Suppressor macrophage treated with lipopolysaccharide for 4 hours (primary cell): ENCODE results near the gene COMMD7.
A peak's percentile ranks its signal among the peaks of the same experiment; 100 is the strongest.
"Not testable (repeated sequence)": the region's sequence is repeated elsewhere in the genome, so short reads cannot be mapped to it uniquely, and the experiment has no call there.

Experiments
- DNase-seq: peaks from one replicate; pipeline ENCODE4 v3.0.0-alpha.2; 2020

The COMMD7 gene

DNA sequence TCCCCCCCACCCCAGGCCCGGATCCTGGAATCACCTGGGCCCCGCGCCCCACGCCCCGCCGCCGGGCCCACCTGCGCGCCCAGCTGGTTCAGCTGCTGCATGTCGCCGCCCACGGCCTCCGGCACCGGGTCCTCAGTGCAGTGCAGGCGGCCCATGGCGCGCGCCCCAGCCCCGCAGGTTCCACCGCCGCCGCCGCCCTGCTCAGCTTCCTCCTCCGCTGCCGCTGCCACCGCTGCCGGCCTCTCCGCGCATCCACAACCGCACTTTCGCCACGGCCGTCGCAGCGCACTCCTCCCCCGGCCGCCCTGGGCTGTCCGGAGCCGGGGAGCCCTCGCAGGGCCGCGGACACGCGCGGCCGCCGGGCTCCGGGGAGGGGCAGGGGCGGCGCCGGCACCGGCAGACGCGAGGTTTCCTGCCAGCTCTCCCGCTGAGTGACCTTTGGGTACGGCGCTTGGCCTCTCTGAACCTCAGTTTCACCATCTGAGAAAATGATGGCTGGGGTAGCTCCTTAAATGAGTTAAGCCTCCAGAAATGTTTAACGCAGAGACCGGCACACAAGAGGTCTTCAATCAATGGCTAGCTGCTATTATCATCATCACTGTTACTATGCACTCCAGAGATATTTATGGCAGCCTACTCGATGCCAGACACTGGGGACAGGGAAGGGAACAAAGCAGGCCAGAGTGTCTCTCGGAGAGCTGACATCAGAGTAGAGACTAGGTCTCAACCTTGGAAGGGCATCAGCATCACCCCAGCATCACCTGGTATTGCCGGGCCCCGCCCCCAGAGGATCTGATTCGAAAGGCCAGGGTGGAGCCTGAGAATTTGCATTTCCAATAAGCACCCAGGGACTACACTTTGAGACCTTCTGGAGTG lies at the start of gene COMMD7:
COMMD7 (minus strand) TSS at position 231 of the 876 bp plus-strand sequence; CDS start at position 155, 76 bp downstream.
- DNase-seq: peak; percentile 82

DNA sequence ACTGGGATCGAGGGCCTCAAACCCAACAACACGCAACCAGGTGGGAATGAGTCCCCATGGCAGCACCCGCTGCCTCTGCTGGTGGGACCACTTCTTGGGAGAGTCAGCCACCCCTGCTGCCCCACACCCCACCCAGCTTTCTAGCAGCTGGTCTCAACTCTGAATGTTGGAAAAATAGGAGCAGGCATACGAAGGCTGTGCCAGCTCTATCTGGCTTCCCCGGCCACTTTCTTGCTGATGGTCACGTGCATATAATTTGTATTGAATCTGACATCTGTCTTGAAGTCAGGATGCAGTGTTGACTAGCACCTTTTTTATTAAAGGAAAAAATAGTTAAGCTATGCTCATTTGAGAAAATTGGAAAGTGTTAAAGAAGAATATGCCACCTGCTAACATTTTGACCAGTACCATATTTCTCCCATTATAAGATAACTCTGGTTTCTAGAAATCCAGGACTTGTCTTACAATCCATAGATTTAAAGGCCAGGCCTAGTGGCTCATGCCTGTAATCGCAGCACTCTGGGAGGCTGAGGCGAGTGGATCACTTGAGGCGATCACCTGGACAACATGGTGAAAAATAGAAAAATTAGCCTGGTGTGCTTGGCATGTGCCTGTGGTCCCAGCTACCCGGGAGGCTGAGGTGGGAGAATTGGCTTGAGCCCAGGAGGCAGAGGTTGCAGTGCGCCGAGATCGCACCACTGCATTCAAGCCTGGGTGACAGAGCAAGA lies 49.6 kb upstream of the COMMD7 start:
- no peak for DNase-seq

DNA sequence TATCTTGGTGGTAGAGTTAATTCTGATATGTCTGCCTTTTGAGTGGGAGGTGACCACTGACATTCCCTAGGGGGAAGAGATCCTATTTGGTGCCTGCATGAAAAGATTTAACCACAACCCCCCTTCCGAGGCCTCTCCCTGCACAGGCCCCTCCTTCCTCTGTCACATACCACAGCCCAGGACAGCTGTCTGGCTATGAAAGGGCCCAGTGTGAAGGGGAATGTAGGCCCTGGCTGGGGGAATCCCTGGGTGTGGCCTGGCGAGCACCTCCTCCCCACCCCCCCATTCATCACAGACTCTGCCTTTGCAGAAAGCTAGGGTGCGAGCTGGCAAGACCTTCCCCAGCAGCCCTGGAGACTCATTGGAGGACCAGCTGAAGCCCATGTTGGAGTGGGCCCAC lies 49.0 kb upstream of the COMMD7 start:
- DNase-seq: no peak

DNA sequence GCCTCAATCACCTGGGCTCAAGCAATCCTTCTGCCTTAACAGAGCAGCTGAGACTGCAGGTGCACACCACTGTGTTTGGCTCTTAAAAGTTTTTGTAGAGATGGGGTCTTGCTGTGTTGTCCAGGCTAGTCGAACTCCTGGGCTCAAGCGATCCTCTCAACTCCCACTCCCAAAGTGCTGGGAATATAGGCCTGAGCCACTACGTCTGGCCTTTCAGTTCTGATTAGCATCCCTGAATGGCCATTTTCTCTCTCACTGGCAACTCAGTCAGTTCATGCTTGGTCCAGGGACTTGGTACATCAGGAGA lies 47.4 kb upstream of the COMMD7 start:
- DNase-seq: no peak

DNA sequence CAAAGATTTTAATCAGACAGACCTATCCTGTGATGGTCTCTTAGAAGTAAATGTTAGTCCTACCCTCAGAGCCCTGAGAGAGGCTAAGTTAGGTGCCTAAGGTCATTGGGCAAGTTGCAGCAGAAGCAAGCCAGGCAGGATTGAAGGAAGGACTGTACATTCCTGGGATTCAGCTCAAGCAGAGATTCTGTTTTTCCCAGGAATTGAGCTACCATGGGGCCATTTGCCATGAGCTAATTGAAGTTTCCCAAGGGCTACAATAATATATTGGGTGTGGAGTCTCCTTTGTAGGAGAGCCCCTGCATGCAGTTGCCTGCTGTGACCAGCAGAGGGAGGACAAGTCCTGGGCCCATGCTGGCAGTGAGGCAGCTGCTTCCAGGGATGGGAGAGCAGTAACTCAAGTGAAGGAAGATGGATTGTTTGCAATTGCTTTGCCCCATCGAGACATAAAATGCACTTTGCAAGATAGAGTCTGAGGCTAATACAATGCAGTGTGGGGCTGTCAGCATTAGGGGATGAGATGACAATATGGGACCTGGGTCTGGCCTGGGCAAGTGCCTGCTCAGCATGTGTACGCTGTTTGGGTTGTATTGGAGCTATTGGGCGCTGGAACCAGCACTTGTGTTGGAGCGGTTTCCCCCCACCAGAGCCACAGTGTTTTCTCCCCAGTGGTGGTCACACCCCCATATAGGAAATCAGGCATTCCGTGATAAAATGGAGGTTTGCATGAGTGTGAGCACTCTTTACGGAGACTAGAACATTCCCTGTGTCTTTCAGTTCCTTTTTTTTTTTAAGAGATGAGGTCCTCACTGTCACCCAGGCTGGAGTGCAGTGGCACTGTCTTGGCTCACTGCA lies 46.9 kb upstream of the COMMD7 start:
- DNase-seq: peak; percentile 78

DNA sequence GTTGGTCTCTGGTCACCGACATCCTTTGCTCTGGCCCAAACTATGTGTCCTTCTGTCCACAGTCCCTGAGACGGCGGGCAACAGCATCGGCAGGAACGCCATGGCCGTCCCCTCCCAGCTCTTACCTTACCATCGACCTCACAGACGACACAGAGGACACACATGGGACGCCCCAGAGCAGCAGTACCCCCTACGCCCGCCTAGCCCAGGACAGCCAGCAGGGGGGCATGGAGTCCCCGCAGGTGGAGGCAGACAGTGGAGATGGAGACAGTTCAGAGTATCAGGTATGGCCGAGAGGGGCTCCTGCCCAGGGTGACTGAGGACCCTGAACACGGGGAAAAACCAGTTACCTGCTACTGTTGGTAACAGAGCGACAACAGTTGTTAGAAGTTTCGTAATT lies 43.9 kb upstream of the COMMD7 start:
- DNase-seq: no peak

DNA sequence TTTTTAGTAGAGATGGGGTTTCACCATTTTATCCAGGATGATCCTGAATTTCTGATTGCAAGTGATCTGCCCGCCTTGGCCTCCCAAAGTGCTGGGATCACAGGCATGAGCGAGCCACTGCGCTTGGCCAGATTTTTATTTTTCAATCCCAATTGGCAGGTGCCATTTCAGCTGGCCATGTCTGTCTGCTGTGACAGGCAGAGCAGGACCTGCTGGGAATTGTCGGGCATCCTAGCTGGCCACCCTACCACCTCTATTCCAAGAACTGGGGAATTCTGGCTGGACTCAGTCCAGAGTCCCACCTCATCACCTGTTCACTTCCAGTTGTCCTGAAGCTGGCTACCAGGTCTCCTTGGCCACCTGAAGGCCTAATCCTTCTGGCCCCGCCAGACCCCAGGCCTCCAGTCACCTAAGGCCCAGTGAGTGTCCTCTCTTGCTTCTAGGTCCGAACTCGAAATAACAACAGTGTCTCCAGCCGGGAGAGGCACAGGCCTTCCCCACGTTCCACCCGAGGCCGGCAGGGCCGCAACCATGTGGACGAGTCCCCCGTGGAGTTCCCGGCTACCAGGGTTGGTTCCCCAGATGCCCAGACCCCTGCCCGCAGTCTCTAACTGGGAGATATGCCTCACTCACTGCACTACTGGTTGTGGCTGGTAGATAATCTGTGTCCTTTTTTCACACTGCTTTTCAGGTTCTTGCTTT lies 42.9 kb upstream of the COMMD7 start:
- DNase-seq: no peak

DNA sequence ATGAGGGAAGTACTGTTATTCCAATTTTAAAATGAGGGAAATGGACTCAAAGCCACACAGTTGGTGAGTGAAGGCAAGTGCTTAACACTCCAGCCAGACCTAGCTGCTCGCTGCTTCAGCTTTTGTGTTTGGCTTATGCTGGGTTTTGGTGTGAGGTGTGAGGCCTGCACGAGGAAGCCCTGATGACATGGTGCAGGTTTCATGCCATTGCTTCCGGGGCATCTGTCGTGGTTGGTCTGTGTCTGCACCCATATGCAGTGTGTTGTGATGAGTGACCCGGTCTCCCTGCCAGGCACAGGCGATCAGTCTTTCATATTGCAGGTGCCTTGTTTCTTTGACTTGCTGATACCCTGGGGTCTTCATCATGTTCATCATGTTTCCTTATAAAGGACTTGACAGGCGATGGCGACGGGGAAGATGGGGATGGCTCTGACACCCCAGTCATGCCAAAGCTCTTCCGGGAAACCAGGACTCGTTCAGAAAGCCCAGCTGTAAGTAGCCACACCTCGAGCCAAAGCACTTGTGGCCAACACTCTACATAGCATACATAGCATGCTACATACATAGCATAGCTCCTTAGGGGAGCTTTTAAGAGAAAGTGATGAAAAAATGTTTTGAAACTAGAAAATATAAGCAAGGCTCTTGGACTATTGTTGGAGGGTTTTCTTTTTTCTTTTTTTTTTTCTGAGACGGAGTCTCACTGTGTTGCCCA lies 41.3 kb upstream of the COMMD7 start:
- DNase-seq: no peak

DNA sequence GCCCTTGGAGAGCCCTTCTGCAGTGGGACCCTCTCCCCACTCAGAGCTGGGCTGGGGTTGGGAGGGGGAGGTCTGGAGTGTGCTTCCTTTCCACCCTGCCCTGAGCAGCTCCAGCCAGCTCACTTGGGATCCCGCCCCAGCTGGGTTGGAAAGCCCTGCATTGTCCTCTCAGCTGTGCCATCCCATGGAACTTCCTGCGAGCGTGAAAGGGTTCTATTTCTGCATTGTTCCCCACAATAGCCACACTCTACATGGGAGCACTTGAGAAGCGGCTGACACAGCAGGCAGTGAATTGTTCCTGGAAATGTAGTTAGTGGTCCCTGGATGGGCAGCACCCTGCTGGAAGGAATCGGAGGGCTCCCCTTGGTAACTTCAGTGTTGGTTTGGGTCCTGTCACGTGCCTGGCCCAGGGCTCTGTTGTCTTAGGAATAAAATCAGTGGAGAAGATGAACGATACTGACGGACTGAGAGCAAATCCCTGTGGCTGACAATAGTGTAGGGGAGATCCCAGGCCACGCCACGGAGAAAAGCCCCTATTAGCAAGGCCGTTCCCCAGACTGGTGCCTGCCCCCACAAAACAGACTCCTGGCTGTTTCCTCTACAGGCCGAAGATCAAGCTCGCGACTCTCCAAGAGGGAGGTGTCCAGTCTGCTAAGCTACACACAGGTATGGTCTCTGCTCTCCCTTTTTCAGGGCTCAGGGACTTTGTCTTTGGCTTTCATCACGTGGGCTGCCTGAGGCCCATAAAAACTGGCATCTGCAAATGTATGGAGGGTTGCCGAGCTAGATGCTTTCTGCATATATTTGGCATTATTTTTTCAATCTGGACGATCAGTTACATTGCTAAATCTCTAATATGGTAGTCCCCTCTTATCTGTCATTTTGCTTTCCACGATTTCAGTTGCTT lies 37.7 kb upstream of the COMMD7 start:
- DNase-seq: no peak

DNA sequence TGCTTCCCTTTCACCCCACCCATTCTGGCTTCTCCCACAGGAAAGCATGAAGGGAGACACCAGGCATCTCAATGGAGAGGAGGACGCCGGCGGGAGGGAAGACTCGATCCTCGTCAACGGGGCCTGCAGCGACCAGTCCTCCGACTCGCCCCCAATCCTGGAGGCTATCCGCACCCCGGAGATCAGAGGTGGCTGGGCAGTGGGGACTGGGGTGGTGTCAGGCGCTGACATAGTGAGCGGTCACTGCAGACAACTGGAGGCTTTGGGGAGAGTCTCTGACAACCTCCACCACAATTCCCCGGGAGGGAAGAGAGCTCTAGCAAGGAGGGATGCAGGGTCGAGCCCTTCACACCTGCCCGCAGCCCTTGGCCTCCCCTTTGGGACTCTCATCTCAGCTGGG lies 37.0 kb upstream of the COMMD7 start:
- DNase-seq: no peak

DNA sequence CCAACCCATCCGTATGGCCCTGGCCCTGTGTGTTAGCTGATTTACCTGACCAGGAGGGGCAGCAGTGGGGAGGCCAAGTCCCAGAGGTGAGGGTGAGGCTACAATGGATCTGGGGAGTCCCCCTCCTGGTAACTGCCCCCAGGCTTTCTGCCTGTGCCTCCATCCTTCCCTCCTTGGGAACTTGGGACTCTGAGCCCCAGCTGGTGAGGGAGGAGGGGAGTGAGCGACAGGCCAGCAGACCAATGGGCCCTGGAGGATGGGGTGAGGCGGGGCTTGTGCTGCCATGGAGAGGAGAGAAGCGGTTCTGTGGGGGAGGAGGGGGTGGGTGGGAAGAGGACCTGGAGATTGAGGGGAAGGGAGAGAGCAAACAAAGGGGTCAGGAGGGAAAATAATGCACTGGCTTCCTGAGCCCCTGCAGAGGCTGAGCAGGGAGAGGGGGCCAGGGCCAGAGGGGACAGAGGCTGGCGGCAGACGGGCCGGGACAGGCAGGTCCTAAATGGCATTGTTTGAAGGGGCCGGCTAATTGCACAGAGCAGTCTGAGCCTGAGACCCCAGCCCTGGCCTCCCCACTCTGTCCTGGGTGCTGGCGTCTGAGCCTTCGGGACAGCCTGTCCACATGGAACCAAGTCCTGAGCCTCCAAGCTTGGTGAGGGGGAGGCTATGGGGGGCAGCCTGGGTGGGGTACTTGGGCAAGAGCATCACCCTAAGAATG lies 36.4 kb upstream of the COMMD7 start:
- DNase-seq: no peak

DNA sequence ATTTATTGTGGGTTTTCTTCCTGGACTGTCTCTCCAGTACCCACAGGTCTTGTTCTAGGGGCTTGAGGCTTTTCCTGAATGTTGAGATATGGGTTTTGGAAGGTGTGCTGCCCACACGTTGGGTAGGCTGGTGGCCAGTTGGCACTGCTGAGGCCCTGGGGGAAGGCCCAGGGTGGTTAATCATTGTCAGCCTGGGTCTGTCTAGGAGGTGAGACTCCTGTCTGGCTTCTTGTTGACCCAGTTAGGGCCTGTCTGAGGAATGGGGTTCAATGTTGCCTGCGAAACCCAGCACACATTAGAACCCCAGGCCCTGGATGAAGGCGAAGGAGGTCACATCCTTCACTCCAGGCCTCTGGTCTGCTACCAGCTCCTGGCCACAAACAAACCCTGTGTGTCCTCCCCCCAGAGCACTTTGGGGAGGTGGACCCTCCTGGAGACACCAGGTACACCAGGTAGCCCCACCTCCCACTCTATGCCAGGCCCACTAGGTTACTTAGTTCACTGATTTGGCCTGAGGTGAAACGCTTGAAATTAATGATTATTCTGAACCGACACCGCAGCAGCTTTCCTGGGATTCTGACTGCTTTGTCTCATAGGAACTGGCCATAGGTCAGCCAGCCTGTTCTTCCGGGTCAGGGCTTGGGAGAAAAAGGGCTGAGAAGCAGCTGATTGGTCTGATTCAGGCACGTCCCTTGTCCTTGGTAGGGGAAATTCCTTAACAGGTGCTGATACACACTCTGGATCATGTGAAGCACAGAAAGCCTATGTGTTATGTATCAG lies 34.1 kb upstream of the COMMD7 start:
- DNase-seq: no peak

DNA sequence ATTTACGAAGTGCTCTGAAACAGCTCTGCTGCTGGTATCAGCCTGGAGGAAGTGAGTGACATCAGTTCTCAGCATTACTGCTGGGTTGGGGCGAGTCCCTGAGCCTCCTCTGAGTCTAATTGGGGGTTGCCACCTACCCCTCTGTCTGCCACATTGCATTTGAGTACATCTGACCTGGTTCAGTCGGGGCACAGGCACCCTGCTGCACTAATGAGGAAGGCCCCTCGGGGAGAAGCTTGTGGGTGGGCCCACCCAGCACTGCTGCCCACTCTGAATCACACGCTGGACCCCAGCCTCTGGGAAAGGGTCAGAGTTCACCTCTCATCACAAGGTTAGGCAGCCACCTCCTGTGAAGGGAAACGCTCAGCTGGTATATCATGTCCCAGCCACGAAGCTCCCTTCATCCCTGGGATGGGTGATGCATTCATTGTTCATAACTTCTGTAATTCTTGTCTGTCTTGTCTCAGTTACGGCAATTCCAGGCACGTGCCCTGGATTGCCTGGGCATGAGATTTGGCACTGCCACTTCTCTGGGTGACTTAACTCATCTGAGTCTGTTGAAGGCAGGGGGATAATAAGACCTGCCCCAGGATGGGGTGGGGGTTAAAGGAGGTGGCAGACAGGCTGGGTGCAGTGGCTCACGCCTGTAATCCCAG lies 32.2 kb upstream of the COMMD7 start:
- DNase-seq: no peak

DNA sequence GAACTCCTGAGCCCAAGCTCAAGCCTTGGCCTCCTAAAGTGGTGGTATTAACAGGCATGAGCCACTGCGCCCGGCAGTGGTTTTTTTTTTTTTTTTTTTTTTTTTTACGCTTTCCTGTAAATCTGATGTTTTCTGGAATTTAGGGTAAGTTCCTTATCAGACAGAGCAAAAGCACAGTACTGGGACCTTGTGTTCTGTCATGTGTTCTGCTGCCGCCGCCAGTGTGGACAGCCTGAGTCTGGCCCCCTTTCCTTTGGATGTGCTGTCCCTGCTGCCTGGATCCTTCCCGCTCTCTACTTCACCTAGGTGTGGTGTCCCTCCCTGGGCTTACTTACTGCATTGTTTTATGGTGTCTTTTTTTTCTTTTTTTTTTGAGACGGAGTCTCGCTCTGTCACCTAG lies 30.6 kb upstream of the COMMD7 start:
- DNase-seq: no peak

DNA sequence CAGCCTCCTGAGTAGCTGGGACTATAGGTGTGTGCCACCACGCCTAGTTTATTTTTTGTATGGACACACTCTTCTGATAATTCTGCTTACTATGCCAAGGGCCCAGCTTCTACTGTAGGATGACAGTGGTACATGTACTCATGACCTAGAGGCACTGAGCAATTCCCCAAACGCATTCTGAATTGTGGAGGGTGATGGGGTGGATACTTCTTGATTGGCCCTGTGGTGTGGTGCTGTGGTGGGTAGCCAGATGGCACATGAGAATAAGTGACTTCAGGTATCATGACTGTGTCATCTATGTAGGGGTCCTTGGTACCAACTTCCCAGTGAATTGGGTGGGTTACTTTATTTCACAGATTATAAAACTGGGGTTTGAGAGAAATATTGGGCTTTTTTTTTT lies 30.0 kb upstream of the COMMD7 start:
- no peak for DNase-seq

DNA sequence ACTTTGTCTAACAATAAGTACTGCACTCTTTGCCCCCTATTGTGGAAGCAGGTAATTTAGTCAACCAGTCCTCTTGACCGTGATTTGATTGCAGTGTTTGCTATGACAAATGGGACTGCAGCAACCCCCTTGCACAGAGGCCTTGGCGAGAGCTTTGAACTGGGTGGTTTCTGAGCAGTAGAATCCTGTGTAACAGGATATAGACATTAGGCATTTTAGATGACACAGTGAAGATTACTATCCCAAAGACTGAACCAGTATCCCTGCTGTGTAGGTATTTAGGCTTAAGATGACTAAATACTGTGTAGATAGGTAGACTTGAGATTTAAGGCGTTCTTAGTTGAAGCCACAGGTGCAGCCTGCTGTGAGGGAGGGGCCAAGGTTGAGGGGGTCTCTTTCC lies 28.8 kb upstream of the COMMD7 start:
- DNase-seq: no peak

DNA sequence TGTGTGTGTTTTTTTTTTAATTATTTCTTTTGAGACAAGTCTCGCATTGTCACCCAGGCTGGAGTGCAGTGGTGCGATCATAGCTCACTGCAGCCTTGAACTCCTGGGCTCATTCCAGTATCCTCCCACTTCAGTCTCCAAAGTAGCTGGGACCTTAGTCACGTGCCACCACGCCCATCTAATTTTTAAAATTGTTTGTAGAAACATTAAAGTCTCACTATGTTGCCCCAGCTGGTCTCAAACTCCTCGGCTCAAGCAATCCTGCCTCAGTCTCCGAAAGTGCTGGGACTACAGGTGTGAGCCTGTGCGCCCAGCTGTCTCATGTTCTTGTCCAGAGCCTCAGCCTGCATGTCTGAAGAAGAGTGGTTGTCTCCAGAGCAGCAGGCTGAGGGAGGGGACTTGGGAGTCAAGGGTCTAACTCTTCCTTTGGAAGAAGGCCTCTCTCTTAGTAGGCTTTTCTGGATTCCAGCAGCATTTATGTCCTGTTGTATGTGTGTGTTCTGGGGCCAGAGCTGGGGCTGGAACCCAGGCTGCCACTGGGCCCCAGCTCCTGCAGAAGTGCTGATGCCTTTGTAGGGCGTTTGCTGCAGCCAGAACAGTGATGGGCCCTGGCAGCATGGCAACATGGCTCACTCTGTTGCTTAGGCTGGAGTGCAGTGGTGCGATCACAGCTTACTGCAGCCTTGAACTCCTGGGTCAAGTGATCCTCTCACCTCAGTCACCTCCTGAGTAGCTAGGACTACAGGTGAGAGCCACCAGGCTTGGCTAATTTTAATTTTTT lies 24.3 kb upstream of the COMMD7 start:
- no peak for DNase-seq

DNA sequence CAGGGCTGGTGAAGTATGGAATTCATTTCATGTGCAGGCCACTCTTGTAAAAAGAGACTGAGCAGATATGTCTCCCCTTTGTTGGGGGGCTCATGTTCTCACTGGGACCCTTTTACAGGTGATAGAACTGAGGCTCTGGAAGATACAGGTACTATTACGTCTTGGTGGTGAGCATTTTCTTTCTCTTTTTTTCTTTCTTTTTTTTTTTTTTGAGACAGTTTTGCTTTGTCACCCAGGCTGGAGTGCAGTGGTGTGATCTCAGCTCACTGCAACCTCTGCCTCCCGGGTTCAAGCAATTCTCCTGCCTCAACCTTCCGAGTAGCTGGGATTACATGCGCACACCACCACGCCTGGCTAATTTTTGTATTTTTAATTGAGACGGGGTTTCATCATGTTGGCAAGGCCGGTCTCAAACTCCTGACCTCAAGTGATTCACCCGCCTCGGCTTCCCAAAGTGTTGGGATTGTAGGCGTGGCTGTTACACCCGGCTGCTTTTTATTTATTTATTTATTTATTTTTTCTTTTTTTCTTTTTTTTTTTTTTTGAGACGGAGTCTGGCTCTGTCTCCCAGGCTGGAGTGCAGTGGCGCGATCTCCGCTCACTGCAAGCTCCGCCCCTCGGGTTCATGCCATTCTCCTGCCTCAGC lies 22.1 kb upstream of the COMMD7 start:
- DNase-seq: not testable (repeated sequence)
